GM12878 (cell line): ENCODE measurements around the gene AMDHD2. TPM values are rescaled to one million over a fixed set of nuclear protein-coding genes. Genes with fewer than 3 reads are reported as not detected.

Experiments
- ATAC-seq: fragments of 200-7000 bp; cut with Tn5 transposase; 3 replicates; pipeline ENCODE4 v1.9.1; 2020; ENCODE audit warnings: mild to moderate bottlenecking, moderate library complexity
- BruUV-seq: library from RNA; stranded (reverse); fragments of 400-500 nt; replicated peaks from 2 replicates; lab custom pipeline; 2021; lab: Mats Ljungman, UMichigan
- CTCF ChIA-PET: fragments of 300-600 bp; sonication (Branson Sonifier 250); formaldehyde crosslinking; extraction: SDS; loops from one replicate; lab custom pipeline; 2021; ENCODE audit warnings: inconsistent platforms; lab: Yijun Ruan, JAX
- POLR2A ChIA-PET: fragments of 350-600 bp; formaldehyde crosslinking; extraction: SDS; loops from one replicate; lab custom pipeline; 2021; ENCODE audit warnings: inconsistent platforms; lab: Charles Lee
- RAD21 ChIA-PET: fragments of 300-600 bp; sonication (Branson Sonifier 250); formaldehyde crosslinking; loops from one replicate; lab custom pipeline; 2023; ENCODE audit warnings: antibody characterized with exemption; ENCODE audit not compliant: unreplicated experiment; lab: Charles Lee
- SMC1A ChIA-PET: fragments of 300-600 bp; sonication (Branson Sonifier 250); formaldehyde crosslinking; loops from one replicate; lab custom pipeline; 2023; ENCODE audit not compliant: unreplicated experiment, uncharacterized antibody; lab: Charles Lee
- DNase-seq: peaks from one replicate; pipeline ENCODE4 v3.0.0-alpha.2; 2011; ENCODE audit warnings: low read depth, low spot score
- FAIRE-seq: peaks from 3 replicates; lab custom pipeline; 2011; peaks lifted over from hg19 to GRCh38; lab: Jason Lieb, UNC
- H2AFZ ChIP-seq: 2 replicates; pipeline ENCODE4 v1.6.0; 2011; ENCODE audit warnings: low read depth, low read length, control low read depth; ENCODE audit not compliant: control insufficient read depth
- H3K27ac ChIP-seq: 2 replicates; pipeline ENCODE4 v1.5.1; 2011; ENCODE audit warnings: control low read depth; ENCODE audit not compliant: control insufficient read depth, insufficient read depth
- H3K27me3 ChIP-seq, 2 experiments: replicated peaks in 1 of 2; 2 replicates each; pipeline versions ENCODE4 v1.6.0 to v1.6.1; 2011; ENCODE audit warnings: low read length in 1 of 2; ENCODE audit not compliant: control insufficient read depth in 2 of 2, insufficient read depth in 2 of 2
- H3K36me3 ChIP-seq, 2 experiments: 2 replicates each; pipeline ENCODE4 v1.5.1; 2011; ENCODE audit warnings: low read length in 1 of 2; ENCODE audit not compliant: control insufficient read depth in 2 of 2, insufficient read depth in 2 of 2
- H3K4me1 ChIP-seq: 2 replicates; pipeline ENCODE4 v1.6.1; 2011; ENCODE audit warnings: mild to moderate bottlenecking, low read length, moderate library complexity, mixed read lengths; ENCODE audit not compliant: control insufficient read depth, insufficient read depth
- H3K4me2 ChIP-seq: 2 replicates; pipeline ENCODE4 v1.6.0; 2011; ENCODE audit warnings: control low read depth; ENCODE audit not compliant: control insufficient read depth, insufficient read depth
- H3K4me3 ChIP-seq: fragments of 200-600 bp; sonication (generic); 2 replicates; pipeline ENCODE4 v1.5.1; 2016
- H3K79me2 ChIP-seq: 2 replicates; pipeline ENCODE4 v1.6.0; 2011; ENCODE audit warnings: low read length; ENCODE audit not compliant: control insufficient read depth, insufficient read depth
- H3K9ac ChIP-seq: 2 replicates; pipeline ENCODE4 v1.8.0; 2011; ENCODE audit warnings: low read length, control low read depth, mixed read lengths; ENCODE audit not compliant: control insufficient read depth, insufficient read depth
- H3K9me3 ChIP-seq: replicated peaks from 3 replicates; pipeline ENCODE4 v1.5.1; 2011; ENCODE audit warnings: mild to moderate bottlenecking, low read length; ENCODE audit not compliant: control insufficient read depth, insufficient read depth
- H4K20me1 ChIP-seq: 2 replicates; pipeline ENCODE4 v1.6.0; 2011; ENCODE audit not compliant: control insufficient read depth, insufficient read depth
- EZH2 ChIP-seq: IDR thresholded peaks from 2 replicates; pipeline ENCODE4 v1.6.1; 2012; ENCODE audit warnings: low read depth, mild to moderate bottlenecking, control low read depth, inconsistent platforms, low read length, borderline replicate concordance; ENCODE audit not compliant: control insufficient read depth
- PML ChIP-seq: IDR thresholded peaks from 2 replicates; pipeline ENCODE4 v1.6.1; 2012; ENCODE audit warnings: low read length, inconsistent platforms
- POLR2A ChIP-seq: IDR thresholded peaks from 2 replicates; pipeline ENCODE4 v1.6.1; 2011; ENCODE audit warnings: low read depth, mild to moderate bottlenecking, low read length
- SPI1 ChIP-seq: IDR thresholded peaks from 2 replicates; pipeline ENCODE4 v1.6.1; 2011; ENCODE audit warnings: low read depth, mild to moderate bottlenecking, low read length, moderate library complexity, borderline replicate concordance; ENCODE audit not compliant: insufficient read depth
- WGBS: methylation state at CpG from one replicate; pipeline ENCODE4 v1.1.6; 2016; ENCODE audit warnings: low lambda C conversion rate; ENCODE audit not compliant: insufficient replicate concordance, insufficient coverage; ENCODE audit errors: missing lambda C conversion rate; 5-methylcytosine and 5-hydroxymethylcytosine counted together
- in situ Hi-C: fragments of 300-500 bp; cut with MboI; formaldehyde crosslinking; loops from 9 replicates; pipeline ENCODE4 v1.14.3; 2018; ENCODE audit warnings: mixed read lengths
- intact Hi-C: fragments of 100-400 bp; cut with micrococcal nuclease; formaldehyde crosslinking; loops from one replicate; pipeline ENCODE4 v1.14.2; 2022; ENCODE audit not compliant: unreplicated experiment
- polyA plus RNA-seq, 11 experiments: library from polyadenylated mRNA; depleted of rRNA in 4 of 11; unstranded in 6 of 11; stranded (reverse) in 5 of 11; fragments of >200 nt; fragmentation: Nextera tagmentation in 4 of 11; fragmentation: Illumina TruSeq in 1 of 11; extraction: Ambion mirVana in 4 of 11; extraction: Trizol in 1 of 11; gene quantifications; 1 replicate in 1 of 11; 2 replicates in 10 of 11; pipeline versions ENCODE4 v1.2.1 to v1.2.3, GENCODE V29; 2011 to 2016; ENCODE audit warnings: inconsistent platforms in 2 of 11, missing spikeins in 2 of 11, low read depth in 1 of 11
- total RNA-seq, 4 experiments: library from RNA; depleted of rRNA in 3 of 4; stranded (reverse); fragments of >200 nt in 3 of 4; fragmentation: Illumina TruSeq in 1 of 4; extraction: Trizol in 1 of 4; gene quantifications; 2 replicates each; pipeline versions ENCODE4 v1.2.1 to v1.2.3, GENCODE V29; 2013 to 2021

The AMDHD2 gene
- total and polyA plus RNA-seq, 10 of the 15 experiments (the other 5 are each of a cell fraction or from before 2014, with no cell fraction given) = 0.60 to 41.8 (median 24.3) TPM; not detected in 1

DNA sequence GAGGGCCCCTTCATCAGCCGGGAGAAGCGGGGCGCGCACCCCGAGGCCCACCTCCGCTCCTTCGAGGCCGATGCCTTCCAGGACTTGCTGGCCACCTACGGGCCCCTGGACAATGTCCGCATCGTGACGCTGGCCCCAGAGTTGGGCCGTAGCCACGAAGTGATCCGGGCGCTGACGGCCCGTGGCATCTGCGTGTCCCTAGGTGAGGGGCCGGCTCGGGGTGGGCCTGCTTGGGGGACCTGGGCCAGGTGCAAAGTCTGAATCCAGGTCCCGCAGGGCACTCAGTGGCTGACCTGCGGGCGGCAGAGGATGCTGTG, 7.6 kb downstream of the AMDHD2 start:
- H3K27me3 ChIP-seq = no peaks in the 10 kb centered on the region
- ATAC-seq (no peak), FAIRE-seq (no peak), DNase-seq (no peak)
- no peak overlapping the region for H2AFZ ChIP-seq
- SMC1A ChIA-PET = no interaction called here
- no peaks in the 10 kb centered on the region for H3K9me3 ChIP-seq
- no peaks in the 10 kb centered on the region for H4K20me1 ChIP-seq
- POLR2A ChIA-PET = no interaction called here
- in situ Hi-C loops (no loop called here), intact Hi-C loops (no loop called here)
- H3K4me3 ChIP-seq = no peak overlapping the region
- H3K27ac ChIP-seq = no peak overlapping the region
- no peak overlapping the region for H3K9ac ChIP-seq
- CTCF ChIA-PET = no interaction called here
- peaks cover 13% of the 10 kb centered on the region for H3K4me1 ChIP-seq
- 93% methylated on average over 24 of the region's 24 CpGs for WGBS
- peaks cover 9 to 23% of the 10 kb centered on the region in 2 experiments; a peak in 3 of 4 replicates for H3K36me3 ChIP-seq
- BruUV-seq = no TSS peak
- RAD21 ChIA-PET = no interaction called here
- H3K4me2 ChIP-seq = no peak overlapping the region
- TF ChIP-seq PML = no peak
- TF ChIP-seq EZH2 = no peak
- TF ChIP-seq, all 136 proteins: peak for 0
- no peaks in the 10 kb centered on the region for H3K79me2 ChIP-seq

DNA sequence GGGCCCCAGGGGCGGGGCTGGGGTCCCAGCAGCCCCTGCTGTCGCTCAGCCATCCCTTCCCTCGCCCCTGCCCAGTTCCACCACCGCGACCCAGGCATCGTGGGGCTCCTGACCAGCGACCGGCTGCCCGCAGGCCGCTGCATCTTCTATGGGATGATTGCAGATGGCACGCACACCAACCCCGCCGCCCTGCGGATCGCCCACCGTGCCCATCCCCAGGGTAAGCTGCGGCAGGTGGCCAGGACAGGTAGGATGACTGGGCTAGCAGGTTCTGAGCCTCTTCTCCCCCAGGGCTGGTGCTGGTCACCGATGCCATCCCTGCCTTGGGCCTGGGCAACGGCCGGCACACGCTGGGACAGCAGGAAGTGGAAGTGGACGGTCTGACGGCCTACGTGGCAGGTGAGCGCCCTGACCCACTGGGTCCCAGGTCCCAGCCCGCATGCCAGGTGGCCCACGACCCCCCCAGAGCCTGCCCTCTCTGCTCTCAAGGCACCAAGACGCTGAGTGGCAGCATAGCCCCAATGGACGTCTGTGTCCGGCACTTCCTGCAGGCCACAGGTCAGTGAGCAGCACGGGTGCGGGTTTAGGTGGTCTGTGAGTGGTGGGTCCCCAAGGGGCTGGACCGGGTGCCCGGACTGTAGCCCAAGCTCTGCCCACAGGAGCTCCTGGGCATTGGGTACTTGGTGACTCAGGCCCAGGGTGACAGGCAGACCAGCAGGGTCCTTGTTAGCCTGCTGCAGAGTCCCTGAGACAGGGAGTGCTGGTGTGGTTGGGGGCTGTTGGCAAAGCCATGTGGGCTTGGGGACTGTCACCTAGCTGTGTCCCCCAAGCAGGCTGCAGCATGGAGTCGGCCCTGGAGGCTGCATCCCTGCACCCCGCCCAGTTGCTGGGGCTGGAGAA, 8.2 kb downstream of the AMDHD2 start:
- in situ Hi-C loops (no loop called here), intact Hi-C loops (no loop called here)
- no peaks in the 10 kb centered on the region for H4K20me1 ChIP-seq
- ATAC-seq (no peak), FAIRE-seq (no peak), DNase-seq (no peak)
- H3K4me2 ChIP-seq = no peak overlapping the region
- H3K27ac ChIP-seq = no peak overlapping the region
- H3K4me1 ChIP-seq = peaks cover 13% of the 10 kb centered on the region
- H3K27me3 ChIP-seq = no peaks in the 10 kb centered on the region
- H3K4me3 ChIP-seq = no peak overlapping the region
- POLR2A ChIA-PET = no interaction called here
- no TSS peak for BruUV-seq
- no peaks in the 10 kb centered on the region for H3K79me2 ChIP-seq
- peaks cover 9 to 23% of the 10 kb centered on the region in 2 experiments; a peak in 3 of 4 replicates for H3K36me3 ChIP-seq
- SMC1A ChIA-PET = no interaction called here
- WGBS = 94% methylated on average over 30 of the region's 36 CpGs
- no peak overlapping the region for H3K9ac ChIP-seq
- no peaks in the 10 kb centered on the region for H3K9me3 ChIP-seq
- RAD21 ChIA-PET = no interaction called here
- H2AFZ ChIP-seq = no peak overlapping the region
- CTCF ChIA-PET = interaction anchor here (0.5 kb wide), 1 partner anchor 499 kb away, joined by 3 read pairs; no protein-coding TSS in a partner anchor
- TF ChIP-seq POLR2A (peak; percentile 33), SPI1 (no peak)
